ENCODE results near the gene VSNL1. TPM values are rescaled to one million over a fixed set of nuclear protein-coding genes. Genes with fewer than 3 reads are reported as not detected.

VSNL1 gene
- total RNA-seq, result not detected

DNA sequence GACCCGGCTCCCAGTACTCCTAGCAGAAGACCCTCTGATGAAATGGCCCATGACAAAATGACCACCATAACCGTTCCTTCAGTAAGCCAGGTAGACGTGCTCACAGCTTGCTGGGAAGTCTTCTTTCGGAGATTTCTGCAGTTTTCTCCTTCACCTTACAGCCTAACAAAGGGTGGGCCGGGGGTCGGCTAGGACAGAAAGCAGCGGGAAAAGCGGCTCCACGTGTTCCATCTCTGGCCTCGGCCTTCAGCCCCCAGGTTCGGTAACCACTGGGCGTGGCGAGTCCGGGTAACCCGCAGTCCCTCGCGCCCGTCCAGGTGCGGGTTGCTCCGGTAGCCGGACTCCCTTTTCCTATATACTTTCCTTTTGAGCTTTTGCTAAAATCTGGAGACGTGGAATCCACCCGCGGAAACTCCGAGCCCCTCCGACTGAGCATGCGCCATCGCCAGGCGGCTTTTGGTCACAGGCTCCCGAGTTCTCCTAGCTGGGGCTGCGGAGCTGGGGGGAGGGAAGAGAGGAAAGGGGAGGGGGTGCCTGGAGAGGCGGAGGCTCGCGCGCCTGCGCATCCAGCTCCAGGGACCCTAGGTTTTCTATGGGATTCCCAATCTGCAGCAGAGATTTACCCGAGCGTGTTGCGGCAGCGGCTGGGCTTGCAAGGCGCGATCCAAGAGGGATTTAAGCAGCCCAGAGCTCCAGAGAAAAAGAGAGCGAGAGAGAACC, at the start of gene VSNL1:
Gene VSNL1 (plus strand): TSS at position 604 of the 720 bp plus-strand sequence. CDS start 51,379 bp downstream, outside the sequence.
- Mint-ChIP-seq H3K4me1 (ENCODE audit: low read depth) (peaks cover 3% of the 10 kb centered on the region), H3K27me3 (ENCODE audit: low read depth) (peaks cover 51% of the 10 kb centered on the region), H3K36me3 (ENCODE audit: insufficient read depth) (no peaks in the 10 kb centered on the region), H3K4me3 (no peak within 1 kb of the TSS), H3K9me3 (no peaks in the 10 kb centered on the region)
- DNase-seq (no peak), ATAC-seq (no peak)

GRCh38 chr2:17495590-17495989, 44.9 kb upstream of the VSNL1 start:
- H3K4me1 Mint-ChIP-seq (ENCODE audit: low read depth), result no peaks in the 10 kb centered on the region
- H3K4me3 Mint-ChIP-seq, result no peak overlapping the region
- no peaks in the 10 kb centered on the region for H3K27me3 Mint-ChIP-seq (ENCODE audit: low read depth)
- ATAC-seq, result no peak
- DNase-seq, result no peak
- peaks cover 4% of the 10 kb centered on the region for H3K9me3 Mint-ChIP-seq
- H3K36me3 Mint-ChIP-seq (ENCODE audit: insufficient read depth), result no peaks in the 10 kb centered on the region

DNA sequence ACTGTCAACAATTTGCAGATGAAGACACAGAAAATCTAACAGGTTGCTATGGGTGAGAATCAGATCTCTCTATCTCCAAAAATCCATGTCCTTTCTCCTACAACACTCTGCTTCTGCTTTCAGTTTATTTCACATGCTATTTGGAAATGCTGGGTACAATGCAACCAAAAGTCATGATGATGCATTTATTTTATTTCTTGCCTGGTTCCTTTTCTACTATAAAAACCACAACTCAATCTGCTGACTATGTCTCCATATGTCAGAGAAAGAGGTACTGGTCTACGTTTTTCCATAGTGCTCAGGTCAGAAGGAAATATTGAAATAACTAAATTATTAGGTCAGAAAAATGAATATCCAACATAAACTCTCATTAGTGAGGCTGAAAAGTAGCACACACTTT, 42.8 kb upstream of the VSNL1 start:
- ATAC-seq (no peak), DNase-seq (no peak)
- Mint-ChIP-seq H3K27me3 (ENCODE audit: low read depth) (no peaks in the 10 kb centered on the region), H3K4me3 (no peak overlapping the region), H3K4me1 (ENCODE audit: low read depth) (no peaks in the 10 kb centered on the region), H3K36me3 (ENCODE audit: insufficient read depth) (no peaks in the 10 kb centered on the region), H3K9me3 (no peaks in the 10 kb centered on the region)

- H3K4me3 Mint-ChIP-seq, result no peak overlapping the region
- H3K9me3 Mint-ChIP-seq, result no peaks in the 10 kb centered on the region
- no peaks in the 10 kb centered on the region for H3K4me1 Mint-ChIP-seq (ENCODE audit: low read depth)
- ATAC-seq, result no peak
- no peaks in the 10 kb centered on the region for H3K27me3 Mint-ChIP-seq (ENCODE audit: low read depth)
- no peak for DNase-seq
- H3K36me3 Mint-ChIP-seq (ENCODE audit: insufficient read depth), result no peaks in the 10 kb centered on the region
Observed at GRCh38 chr2:17506736-17507616, 33.5 kb upstream of the VSNL1 start.

- Mint-ChIP-seq H3K9me3 (no peaks in the 10 kb centered on the region), H3K27me3 (ENCODE audit: low read depth) (peaks cover 9% of the 10 kb centered on the region), H3K4me3 (no peak overlapping the region), H3K4me1 (ENCODE audit: low read depth) (no peaks in the 10 kb centered on the region), H3K36me3 (ENCODE audit: insufficient read depth) (no peaks in the 10 kb centered on the region)
- DNase-seq (no peak), ATAC-seq (no peak)
Observed at GRCh38 chr2:17515652-17516051, 24.8 kb upstream of the VSNL1 start.

DNA sequence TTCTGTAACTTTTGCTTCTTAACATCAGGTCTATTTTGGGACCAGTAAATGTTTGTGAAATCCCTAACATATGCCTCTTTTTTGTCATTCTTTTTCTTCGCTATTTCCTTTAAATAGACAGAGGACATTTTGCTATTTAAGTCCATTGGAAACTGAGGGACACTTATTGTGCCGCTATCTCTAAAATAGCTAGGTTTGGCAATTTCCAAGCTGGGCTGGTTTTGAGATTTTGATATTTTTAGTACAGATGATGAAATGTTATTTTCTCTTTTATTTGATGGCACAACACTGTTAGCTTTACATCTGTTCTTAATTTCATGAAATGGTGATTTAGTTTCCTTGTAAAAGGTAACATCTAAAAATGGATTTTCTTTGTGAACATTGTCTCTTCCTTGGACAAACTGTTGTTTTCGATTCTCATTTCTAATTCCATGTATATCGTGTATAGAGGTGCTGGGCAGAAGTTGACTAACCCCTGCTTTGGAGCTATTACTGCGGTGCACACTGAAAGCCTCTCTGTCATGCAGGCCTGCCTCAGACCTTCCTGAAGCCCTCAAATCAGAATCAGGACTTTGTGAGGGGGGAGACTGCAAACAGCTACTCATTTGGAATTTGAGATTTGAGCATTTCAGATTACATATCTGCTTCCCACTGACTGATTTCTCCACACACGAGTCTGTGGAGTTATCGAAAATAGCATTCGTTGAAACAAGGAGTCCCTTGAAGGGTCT, 22.9 kb upstream of the VSNL1 start:
- Mint-ChIP-seq H3K4me3 (no peak overlapping the region), H3K36me3 (ENCODE audit: insufficient read depth) (no peaks in the 10 kb centered on the region), H3K27me3 (ENCODE audit: low read depth) (peaks cover 12% of the 10 kb centered on the region), H3K4me1 (ENCODE audit: low read depth) (no peaks in the 10 kb centered on the region), H3K9me3 (no peaks in the 10 kb centered on the region)
- DNase-seq (no peak), ATAC-seq (no peak)

DNA sequence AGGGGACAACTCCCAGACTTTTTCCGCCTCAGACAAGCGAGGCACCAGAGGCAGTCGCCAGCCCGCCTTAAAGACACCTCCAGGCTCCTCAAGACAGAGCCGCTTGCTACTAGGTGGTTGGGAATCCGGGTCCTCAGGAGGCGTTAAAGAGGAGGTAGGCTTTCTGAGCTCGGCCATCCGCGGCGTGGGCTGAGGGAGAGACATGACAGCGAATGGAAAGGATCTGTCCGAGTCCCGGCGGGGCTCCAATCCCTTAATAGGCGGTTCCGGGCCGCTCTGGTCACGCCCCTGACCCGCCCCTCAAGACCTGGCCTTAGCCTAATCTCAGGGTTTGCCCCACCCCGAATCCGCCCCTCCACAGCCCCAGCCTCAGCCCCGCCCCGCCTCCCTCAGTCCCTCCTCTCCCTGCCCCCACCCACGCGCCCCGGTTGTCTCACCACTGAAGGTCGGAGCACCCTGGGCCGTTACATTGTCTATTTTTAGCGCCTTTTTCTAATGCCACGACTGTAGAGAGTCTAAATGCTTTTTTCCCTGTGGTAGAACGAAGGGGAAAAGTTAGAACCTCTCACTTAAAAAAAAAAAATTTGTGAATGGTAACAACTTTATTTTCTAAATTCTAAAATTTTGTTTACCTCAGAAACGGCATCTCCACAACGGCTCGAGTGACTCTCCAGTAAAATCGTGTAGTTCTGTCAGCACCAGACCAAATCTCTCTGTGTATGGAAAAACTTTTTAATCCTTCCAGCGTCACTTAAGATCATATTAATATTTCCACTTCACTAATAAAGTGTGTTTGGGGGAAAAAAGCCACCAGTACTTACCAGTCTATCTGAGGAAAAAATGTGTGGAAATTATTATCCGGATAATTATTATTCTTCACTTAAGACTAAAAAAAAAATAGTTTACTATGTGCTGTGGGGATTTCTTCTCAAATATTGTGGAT, 22.0 kb upstream of the VSNL1 start, which contains the start of gene RAD51AP2:
Gene RAD51AP2 (minus strand): TSS at position 229 of the 943 bp plus-strand sequence. CDS start 25 bp downstream, at position 204.
- peak in 1 of 2 donors; percentile 37 for ATAC-seq
- no peaks in the 10 kb centered on the region for H3K36me3 Mint-ChIP-seq (ENCODE audit: insufficient read depth)
- H3K9me3 Mint-ChIP-seq, result no peaks in the 10 kb centered on the region
- no peak within 1 kb of the TSS for H3K4me3 Mint-ChIP-seq
- peaks cover 12% of the 10 kb centered on the region for H3K27me3 Mint-ChIP-seq (ENCODE audit: low read depth)
- no peak for DNase-seq
- no peaks in the 10 kb centered on the region for H3K4me1 Mint-ChIP-seq (ENCODE audit: low read depth)

DNA sequence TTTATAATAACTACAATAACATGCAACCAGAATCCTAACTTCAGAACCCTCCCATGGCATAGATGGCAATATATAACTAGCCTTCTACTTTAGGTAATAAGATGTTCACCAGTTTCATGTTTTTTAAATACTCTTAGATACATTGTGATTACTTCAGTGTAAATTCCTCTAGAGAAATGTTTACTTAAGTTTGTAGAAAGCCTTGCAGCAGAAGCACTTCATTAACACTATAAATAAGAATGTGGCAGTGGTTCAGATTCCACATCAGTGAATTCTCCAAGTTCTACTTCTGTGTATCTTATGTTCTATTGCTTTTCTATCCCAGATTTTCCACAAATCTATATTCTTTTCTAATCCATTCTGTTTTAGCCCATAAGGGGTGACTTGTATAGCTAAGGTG, 21.0 kb upstream of the VSNL1 start:
- DNase-seq, result no peak
- H3K4me3 Mint-ChIP-seq, result no peak overlapping the region
- ATAC-seq, result no peak
- no peaks in the 10 kb centered on the region for H3K36me3 Mint-ChIP-seq (ENCODE audit: insufficient read depth)
- H3K27me3 Mint-ChIP-seq (ENCODE audit: low read depth), result peaks cover 10% of the 10 kb centered on the region
- no peaks in the 10 kb centered on the region for H3K9me3 Mint-ChIP-seq
- H3K4me1 Mint-ChIP-seq (ENCODE audit: low read depth), result no peaks in the 10 kb centered on the region

DNA sequence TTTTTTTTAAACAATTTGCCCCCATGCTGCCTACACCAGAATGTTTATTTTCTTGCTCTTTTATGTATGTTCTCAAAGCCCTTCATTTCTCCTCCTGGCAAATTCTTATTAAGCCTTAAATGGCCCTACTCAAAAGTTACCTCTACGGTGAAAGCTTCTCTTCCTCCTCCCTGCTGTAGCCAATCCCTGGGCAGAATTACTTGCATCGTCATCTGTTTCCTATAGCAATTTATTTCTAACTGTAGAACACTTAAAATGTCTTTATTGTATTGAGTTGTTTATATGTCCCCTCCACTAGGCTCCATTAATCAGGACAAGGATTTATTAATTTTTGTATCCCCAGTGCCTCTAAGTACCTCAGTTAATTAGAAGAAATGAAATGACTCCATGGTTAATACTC, 19.7 kb upstream of the VSNL1 start:
- no peak for ATAC-seq
- no peaks in the 10 kb centered on the region for H3K4me1 Mint-ChIP-seq (ENCODE audit: low read depth)
- no peaks in the 10 kb centered on the region for H3K36me3 Mint-ChIP-seq (ENCODE audit: insufficient read depth)
- DNase-seq, result no peak
- peaks cover 10% of the 10 kb centered on the region for H3K27me3 Mint-ChIP-seq (ENCODE audit: low read depth)
- H3K4me3 Mint-ChIP-seq, result no peak overlapping the region
- H3K9me3 Mint-ChIP-seq, result no peaks in the 10 kb centered on the region

- no peaks in the 10 kb centered on the region for H3K36me3 Mint-ChIP-seq (ENCODE audit: insufficient read depth)
- no peaks in the 10 kb centered on the region for H3K4me1 Mint-ChIP-seq (ENCODE audit: low read depth)
- H3K9me3 Mint-ChIP-seq, result no peaks in the 10 kb centered on the region
- H3K27me3 Mint-ChIP-seq (ENCODE audit: low read depth), result peaks cover 10% of the 10 kb centered on the region
- no peak overlapping the region for H3K4me3 Mint-ChIP-seq
- DNase-seq (no peak), ATAC-seq (no peak)
Observed at GRCh38 chr2:17521621-17522020, 18.9 kb upstream of the VSNL1 start.

GRCh38 chr2:17522303-17522702, 18.2 kb upstream of the VSNL1 start:
- Mint-ChIP-seq H3K36me3 (ENCODE audit: insufficient read depth) (no peaks in the 10 kb centered on the region), H3K4me3 (no peak overlapping the region), H3K4me1 (ENCODE audit: low read depth) (no peaks in the 10 kb centered on the region), H3K27me3 (ENCODE audit: low read depth) (peaks cover 8% of the 10 kb centered on the region), H3K9me3 (no peaks in the 10 kb centered on the region)
- ATAC-seq (no peak), DNase-seq (no peak)

DNA sequence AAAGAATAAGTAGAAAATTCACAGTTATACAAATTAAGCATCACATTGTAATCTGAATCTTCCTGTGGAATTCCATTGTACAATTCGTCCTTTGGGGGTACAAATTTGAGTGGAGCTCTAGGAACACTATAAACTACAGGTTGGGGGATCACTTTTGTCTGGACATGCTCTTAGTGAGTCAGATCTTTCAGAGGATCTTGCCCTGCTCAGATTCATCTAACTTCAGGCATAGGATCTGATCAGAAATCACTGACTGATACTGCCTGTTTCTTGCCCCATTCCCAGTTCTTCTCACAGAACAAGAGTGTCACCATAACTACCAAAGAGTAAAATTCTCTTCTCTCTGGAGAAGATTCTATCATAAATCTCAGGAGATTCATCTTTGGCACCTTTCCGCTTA, 10.7 kb upstream of the VSNL1 start:
- no peaks in the 10 kb centered on the region for H3K9me3 Mint-ChIP-seq
- no peak overlapping the region for H3K4me3 Mint-ChIP-seq
- no peaks in the 10 kb centered on the region for H3K4me1 Mint-ChIP-seq (ENCODE audit: low read depth)
- no peaks in the 10 kb centered on the region for H3K36me3 Mint-ChIP-seq (ENCODE audit: insufficient read depth)
- no peak for DNase-seq
- ATAC-seq, result no peak
- H3K27me3 Mint-ChIP-seq (ENCODE audit: low read depth), result peaks cover 2% of the 10 kb centered on the region

GRCh38 chr2:17533546-17533945, 7.0 kb upstream of the VSNL1 start:
- ATAC-seq, result no peak
- no peaks in the 10 kb centered on the region for H3K36me3 Mint-ChIP-seq (ENCODE audit: insufficient read depth)
- H3K4me1 Mint-ChIP-seq (ENCODE audit: low read depth), result peaks cover 3% of the 10 kb centered on the region
- no peak overlapping the region for H3K4me3 Mint-ChIP-seq
- H3K9me3 Mint-ChIP-seq, result no peaks in the 10 kb centered on the region
- H3K27me3 Mint-ChIP-seq (ENCODE audit: low read depth), result peaks cover 17% of the 10 kb centered on the region
- no peak for DNase-seq

All from activated T-cell treated with anti-CD3 and anti-CD28 coated beads, Interleukin-2, amount 50 U/mL, for 4 hours (primary cell).